Measurements from ENCODE around the gene GRIA1.

The GRIA1 gene

GRCh38 chr5:153480401-153480800 lies 10.1 kb upstream of the GRIA1 start:
- TF ChIP-seq SIN3A (IDR thresholded peaks at IDR 0.05; ENCODE audit: borderline replicate concordance, insufficient read depth, low read length) (no peak), REST (IDR thresholded peaks at IDR 0.05; ENCODE audit: insufficient read depth in 1 of 2, low read depth in 2 of 2, low read length in 2 of 2) (no peak), TAF1 (IDR thresholded peaks at IDR 0.05; ENCODE audit: borderline replicate concordance, insufficient read depth, low read length) (no peak), POLR2AphosphoS5 (IDR thresholded peaks at IDR 0.05; ENCODE audit: low read depth, low read length) (no peak), FOXP2 (optimal IDR thresholded peaks at IDR 0.05; ENCODE audit: borderline replicate concordance, extremely low read depth, extremely low read length, insufficient read depth) (no peak)

GRCh38 chr5:153483482-153483881 lies 7.0 kb upstream of the GRIA1 start:
- no peak for TF ChIP-seq FOXP2 (optimal IDR thresholded peaks at IDR 0.05; ENCODE audit: borderline replicate concordance, extremely low read depth, extremely low read length, insufficient read depth)
- TF ChIP-seq REST (IDR thresholded peaks at IDR 0.05; ENCODE audit: insufficient read depth in 1 of 2, low read depth in 2 of 2, low read length in 2 of 2), result no peak
- no peak for TF ChIP-seq SIN3A (IDR thresholded peaks at IDR 0.05; ENCODE audit: borderline replicate concordance, insufficient read depth, low read length)
- no peak for TF ChIP-seq TAF1 (IDR thresholded peaks at IDR 0.05; ENCODE audit: borderline replicate concordance, insufficient read depth, low read length)
- no peak for TF ChIP-seq POLR2AphosphoS5 (IDR thresholded peaks at IDR 0.05; ENCODE audit: low read depth, low read length)

GRCh38 chr5:153485641-153486040 lies 4.8 kb upstream of the GRIA1 start:
- no peak for TF ChIP-seq FOXP2 (optimal IDR thresholded peaks at IDR 0.05; ENCODE audit: borderline replicate concordance, extremely low read depth, extremely low read length, insufficient read depth)

DNA sequence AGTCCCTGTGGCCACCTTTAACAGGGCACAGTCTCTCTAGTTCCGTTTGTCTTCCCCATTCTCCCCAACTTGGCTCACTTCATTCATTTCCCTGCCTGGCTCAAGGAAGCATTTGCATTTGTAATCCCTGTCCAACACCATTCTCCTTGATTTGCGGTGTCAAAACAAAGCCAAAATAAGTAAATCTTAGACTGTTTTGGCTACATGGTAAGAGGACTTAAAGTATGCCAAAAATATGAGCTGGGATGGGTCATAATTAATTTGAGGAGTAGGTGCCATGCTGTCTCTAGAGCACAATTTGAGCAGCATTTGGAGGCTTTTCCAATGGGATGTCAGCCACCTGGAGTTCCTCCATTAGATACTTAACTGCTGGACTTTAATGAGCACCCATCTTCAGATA lies 3.7 kb upstream of the GRIA1 start:
- TF ChIP-seq TAF1 (IDR thresholded peaks at IDR 0.05; ENCODE audit: borderline replicate concordance, insufficient read depth, low read length), result no peak
- no peak for TF ChIP-seq SIN3A (IDR thresholded peaks at IDR 0.05; ENCODE audit: borderline replicate concordance, insufficient read depth, low read length)
- no peak for TF ChIP-seq FOXP2 (optimal IDR thresholded peaks at IDR 0.05; ENCODE audit: borderline replicate concordance, extremely low read depth, extremely low read length, insufficient read depth)
- TF ChIP-seq REST (IDR thresholded peaks at IDR 0.05; ENCODE audit: insufficient read depth in 1 of 2, low read depth in 2 of 2, low read length in 2 of 2), result no peak
- TF ChIP-seq POLR2AphosphoS5 (IDR thresholded peaks at IDR 0.05; ENCODE audit: low read depth, low read length), result no peak

DNA sequence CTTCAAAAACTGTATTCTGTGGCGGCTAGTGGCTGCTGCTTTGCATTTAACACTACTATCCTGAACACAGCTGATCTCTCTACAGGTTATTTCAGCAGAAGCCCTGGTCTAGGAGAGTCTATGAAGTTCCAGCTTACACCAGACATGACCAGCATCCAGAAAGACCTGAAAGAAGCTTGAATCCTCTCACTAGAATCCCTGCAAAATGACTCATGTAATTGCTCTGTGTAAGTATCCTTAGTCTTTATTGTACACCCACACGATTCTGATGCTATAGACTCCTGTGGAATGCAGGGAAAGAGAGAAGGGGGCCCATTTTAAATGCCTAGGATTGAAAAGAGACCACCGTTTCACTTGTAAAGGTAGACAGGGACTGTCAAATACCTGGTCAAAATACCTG lies 859 bp upstream of the GRIA1 start:
- TF ChIP-seq POLR2AphosphoS5 (IDR thresholded peaks at IDR 0.05; ENCODE audit: low read depth, low read length), result no peak
- no peak for TF ChIP-seq TAF1 (IDR thresholded peaks at IDR 0.05; ENCODE audit: borderline replicate concordance, insufficient read depth, low read length)
- no peak for TF ChIP-seq FOXP2 (optimal IDR thresholded peaks at IDR 0.05; ENCODE audit: borderline replicate concordance, extremely low read depth, extremely low read length, insufficient read depth)
- no peak for TF ChIP-seq REST (IDR thresholded peaks at IDR 0.05; ENCODE audit: insufficient read depth in 1 of 2, low read depth in 2 of 2, low read length in 2 of 2)
- no peak for TF ChIP-seq SIN3A (IDR thresholded peaks at IDR 0.05; ENCODE audit: borderline replicate concordance, insufficient read depth, low read length)

Data from PFSK-1 (cell line).